HEK293T (cell line): ENCODE results near the gene HHLA2.
"Not testable (repeated sequence)": the region's sequence is repeated elsewhere in the genome, so short reads cannot be mapped to it uniquely, and the experiment has no call there.

Source experiments
- CTCF ChIA-PET: fragments of 350-600 bp; formaldehyde crosslinking; extraction: SDS; loops from one replicate; lab custom pipeline; 2021; ENCODE audit warnings: antibody characterized with exemption, inconsistent platforms; lab: Yijun Ruan, JAX
- POLR2A ChIA-PET: fragments of 350-600 bp; formaldehyde crosslinking; extraction: SDS; loops from one replicate; lab custom pipeline; 2020; ENCODE audit warnings: antibody characterized with exemption, inconsistent platforms; lab: Yijun Ruan, JAX
- DNase-seq: peaks from one replicate; pipeline ENCODE4 v3.0.0; 2012; ENCODE audit warnings: mixed read lengths; ENCODE audit errors: extremely low spot score
- ARNT ChIP-seq: fragments of 450-650 bp; IDR thresholded peaks from 2 replicates; pipeline ENCODE4 v1.6.1; 2017; ENCODE audit warnings: mild to moderate bottlenecking
- BHLHE40 ChIP-seq: fragments of 450-650 bp; IDR thresholded peaks from 2 replicates; pipeline ENCODE4 v1.6.1; 2016; ENCODE audit warnings: mild to moderate bottlenecking, moderate library complexity, borderline replicate concordance
- CTBP1 ChIP-seq: fragments of 450-650 bp; IDR thresholded peaks from 2 replicates; pipeline ENCODE4 v1.6.1; 2016; ENCODE audit warnings: borderline replicate concordance
- ELF4 ChIP-seq: fragments of 450-650 bp; IDR thresholded peaks from 2 replicates; pipeline ENCODE4 v1.6.1; 2017; ENCODE audit warnings: antibody characterized with exemption
- FOXA1 ChIP-seq: fragments of 450-650 bp; IDR thresholded peaks from 2 replicates; pipeline ENCODE4 v1.6.1; 2016; ENCODE audit warnings: mild to moderate bottlenecking
- FOXK2 ChIP-seq: fragments of 450-650 bp; IDR thresholded peaks from 2 replicates; pipeline ENCODE4 v1.6.1; 2016; ENCODE audit warnings: mild to moderate bottlenecking
- FOXM1 ChIP-seq: fragments of 450-650 bp; IDR thresholded peaks from 2 replicates; pipeline ENCODE4 v1.6.1; 2017; ENCODE audit warnings: mild to moderate bottlenecking, borderline replicate concordance
- HDGF ChIP-seq: fragments of 450-650 bp; IDR thresholded peaks from 2 replicates; pipeline ENCODE4 v1.6.1; 2017; ENCODE audit warnings: antibody characterized with exemption, borderline replicate concordance
- L3MBTL2 ChIP-seq: fragments of 450-650 bp; conservative IDR thresholded peaks from 2 replicates; pipeline ENCODE4 v1.6.1; 2016; ENCODE audit warnings: mild to moderate bottlenecking
- LEF1 ChIP-seq: fragments of 450-650 bp; IDR thresholded peaks from 2 replicates; pipeline ENCODE4 v1.6.1; 2017; ENCODE audit warnings: mild to moderate bottlenecking, borderline replicate concordance
- NFRKB ChIP-seq: fragments of 450-650 bp; IDR thresholded peaks from 2 replicates; pipeline ENCODE4 v1.6.1; 2016; ENCODE audit warnings: mild to moderate bottlenecking, moderate library complexity
- SP1 ChIP-seq: fragments of 450-650 bp; IDR thresholded peaks from 2 replicates; pipeline ENCODE4 v1.6.1; 2017
- SUZ12 ChIP-seq: fragments of 450-650 bp; IDR thresholded peaks from 2 replicates; pipeline ENCODE4 v1.6.1; 2016; ENCODE audit warnings: mild to moderate bottlenecking
- TARDBP ChIP-seq: fragments of 450-650 bp; IDR thresholded peaks from 2 replicates; pipeline ENCODE4 v1.6.1; 2016
- ZNF384 ChIP-seq: fragments of 450-650 bp; IDR thresholded peaks from 2 replicates; pipeline ENCODE4 v1.6.1; 2016
- TF ChIP-seq, protein P1 (sequence below): fragments of 450-650 bp; IDR thresholded peaks from 2 replicates; pipeline ENCODE4 v1.6.1; 2016

Gene HHLA2

GRCh38 chr3:108271626-108272025 lies 24.7 kb upstream of the HHLA2 start:
- no peak for TF ChIP-seq TARDBP
- no peak for TF ChIP-seq ZNF384
- TF ChIP-seq ELF4: no peak
- no peak for TF ChIP-seq CTBP1
- TF ChIP-seq NFRKB: no peak
- no peak for TF ChIP-seq BHLHE40
- POLR2A ChIA-PET: no interaction called here
- CTCF ChIA-PET: no interaction called here
- no peak for DNase-seq

GRCh38 chr3:108279066-108279465 lies 17.3 kb upstream of the HHLA2 start:
- CTCF ChIA-PET, DNase-seq, POLR2A ChIA-PET: not testable (repeated sequence)

- ChIA-PET POLR2A (no interaction called here), CTCF (no interaction called here)
- DNase-seq: no peak
- no peak for TF ChIP-seq ZNF384
- TF ChIP-seq ELF4: no peak
- TF ChIP-seq, protein P1, sequence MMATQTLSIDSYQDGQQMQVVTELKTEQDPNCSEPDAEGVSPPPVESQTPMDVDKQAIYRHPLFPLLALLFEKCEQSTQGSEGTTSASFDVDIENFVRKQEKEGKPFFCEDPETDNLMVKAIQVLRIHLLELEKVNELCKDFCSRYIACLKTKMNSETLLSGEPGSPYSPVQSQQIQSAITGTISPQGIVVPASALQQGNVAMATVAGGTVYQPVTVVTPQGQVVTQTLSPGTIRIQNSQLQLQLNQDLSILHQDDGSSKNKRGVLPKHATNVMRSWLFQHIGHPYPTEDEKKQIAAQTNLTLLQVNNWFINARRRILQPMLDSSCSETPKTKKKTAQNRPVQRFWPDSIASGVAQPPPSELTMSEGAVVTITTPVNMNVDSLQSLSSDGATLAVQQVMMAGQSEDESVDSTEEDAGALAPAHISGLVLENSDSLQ: no peak
- TF ChIP-seq CTBP1: no peak
- no peak for TF ChIP-seq TARDBP
- TF ChIP-seq FOXK2: no peak
- no peak for TF ChIP-seq FOXA1
- no peak for TF ChIP-seq HDGF
- TF ChIP-seq NFRKB: no peak
- no peak for TF ChIP-seq SP1
- no peak for TF ChIP-seq ARNT
- no peak for TF ChIP-seq L3MBTL2
- no peak for TF ChIP-seq FOXM1
Observed at GRCh38 chr3:108280476-108280875, 15.9 kb upstream of the HHLA2 start.

- ChIA-PET POLR2A (no interaction called here), CTCF (no interaction called here)
- TF ChIP-seq L3MBTL2 (no peak), ELF4 (no peak), ZNF384 (no peak), LEF1 (no peak)
- DNase-seq: no peak
Observed at GRCh38 chr3:108281670-108282069, 14.7 kb upstream of the HHLA2 start.

- ChIA-PET POLR2A (no interaction called here), CTCF (no interaction called here)
- TF ChIP-seq LEF1 (no peak), SUZ12 (no peak), FOXK2 (no peak)
- no peak for DNase-seq
Observed at GRCh38 chr3:108283006-108283405, 13.3 kb upstream of the HHLA2 start.

DNA sequence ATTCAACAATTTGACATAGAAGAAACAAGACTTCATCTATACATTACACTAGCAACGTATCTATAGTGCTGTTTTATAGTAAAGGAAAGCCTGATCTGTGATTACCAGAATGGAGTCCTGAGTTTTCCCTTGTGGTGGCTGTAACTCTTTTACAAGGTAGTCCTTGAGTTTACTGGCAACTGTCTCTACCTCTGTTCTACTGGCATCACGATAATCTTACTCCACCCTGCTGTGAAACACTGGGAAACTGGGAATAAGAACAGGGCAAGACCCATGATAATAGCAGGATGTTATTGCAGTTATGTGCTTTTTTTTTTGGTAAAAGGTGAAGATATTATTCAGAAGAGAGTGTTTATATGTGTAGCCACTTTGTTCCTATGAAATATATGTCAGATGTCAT lies 12.4 kb upstream of the HHLA2 start:
- POLR2A ChIA-PET: no interaction called here
- TF ChIP-seq FOXM1: no peak
- TF ChIP-seq, protein P1: no peak
- TF ChIP-seq TARDBP: no peak
- TF ChIP-seq NFRKB: no peak
- TF ChIP-seq BHLHE40: no peak
- TF ChIP-seq FOXA1: no peak
- TF ChIP-seq L3MBTL2: no peak
- TF ChIP-seq CTBP1: no peak
- no peak for TF ChIP-seq ZNF384
- TF ChIP-seq LEF1: no peak
- no peak for TF ChIP-seq SUZ12
- TF ChIP-seq ELF4: no peak
- TF ChIP-seq SP1: no peak
- TF ChIP-seq HDGF: no peak
- no peak for TF ChIP-seq FOXK2
- no peak for TF ChIP-seq ARNT
- DNase-seq: no peak
- CTCF ChIA-PET: no interaction called here

DNA sequence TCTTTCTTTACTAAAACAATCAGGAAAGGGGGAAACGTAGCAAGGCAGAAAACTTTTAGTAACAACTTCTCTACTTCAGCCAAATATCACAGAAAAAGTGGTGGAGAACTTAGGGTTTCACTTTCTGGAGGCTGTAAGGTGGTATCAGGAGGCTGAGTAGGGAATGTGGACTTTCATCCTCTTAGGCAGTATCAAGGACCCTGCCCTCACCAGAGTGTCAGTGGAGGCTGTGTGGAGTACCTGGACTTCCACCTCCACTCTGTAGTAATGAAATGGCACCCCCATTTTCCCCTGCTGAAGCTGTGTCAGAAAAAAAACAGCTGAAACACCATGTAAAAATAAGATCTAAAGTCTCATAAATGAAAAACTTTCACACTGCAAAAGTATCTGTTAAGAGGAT lies 11.2 kb upstream of the HHLA2 start:
- no peak for TF ChIP-seq HDGF
- TF ChIP-seq ZNF384: no peak
- TF ChIP-seq ELF4: no peak
- no peak for TF ChIP-seq FOXK2
- no peak for TF ChIP-seq FOXM1
- POLR2A ChIA-PET: no interaction called here
- CTCF ChIA-PET: no interaction called here
- no peak for DNase-seq

DNA sequence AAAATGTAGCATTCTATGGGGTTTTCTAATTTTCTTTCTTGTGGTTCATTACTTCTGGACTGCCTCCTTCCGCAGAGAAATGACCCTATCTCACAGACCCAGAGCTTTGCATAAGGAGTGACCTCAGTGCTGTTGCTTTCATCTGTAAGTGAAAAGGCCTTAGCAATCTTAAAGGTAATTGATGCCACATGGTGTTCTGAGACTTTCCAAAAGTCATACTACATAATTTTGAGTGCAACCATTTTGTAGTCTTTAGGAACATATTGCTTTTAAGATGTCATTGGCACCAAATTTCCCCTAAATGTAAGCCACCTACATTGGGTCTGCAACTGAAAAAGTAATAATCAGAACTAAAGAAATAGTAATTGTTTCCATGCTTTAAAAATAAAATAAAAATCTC lies 9.2 kb upstream of the HHLA2 start:
- ChIA-PET CTCF (no interaction called here), POLR2A (no interaction called here)
- no peak for TF ChIP-seq ARNT
- TF ChIP-seq ELF4: no peak
- TF ChIP-seq FOXK2: no peak
- TF ChIP-seq SP1: no peak
- no peak for TF ChIP-seq LEF1
- TF ChIP-seq CTBP1: no peak
- no peak for TF ChIP-seq BHLHE40
- TF ChIP-seq L3MBTL2: no peak
- TF ChIP-seq HDGF: no peak
- TF ChIP-seq TARDBP: no peak
- TF ChIP-seq, protein P1: no peak
- TF ChIP-seq FOXA1: no peak
- no peak for TF ChIP-seq NFRKB
- no peak for TF ChIP-seq SUZ12
- no peak for TF ChIP-seq ZNF384
- no peak for TF ChIP-seq FOXM1
- no peak for DNase-seq

DNA sequence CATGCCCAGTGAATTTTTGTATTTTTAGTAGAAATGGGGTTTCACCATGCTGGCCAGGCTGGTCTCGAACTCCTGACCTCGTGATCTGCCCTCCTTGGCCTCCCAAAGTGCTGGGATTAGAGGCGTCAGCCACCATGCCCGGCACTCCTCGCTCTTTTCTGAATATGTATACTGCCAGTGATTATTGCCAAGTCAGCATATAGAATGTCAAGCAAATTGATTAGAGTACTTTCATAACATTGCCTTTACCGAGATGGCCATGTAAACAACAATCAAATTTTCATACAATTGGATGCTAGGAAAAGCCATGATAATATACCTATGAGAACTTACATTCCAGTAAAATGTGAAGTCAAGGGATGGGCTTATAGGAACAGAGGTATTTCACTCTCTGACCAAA lies 8.2 kb upstream of the HHLA2 start:
- POLR2A ChIA-PET, CTCF ChIA-PET, DNase-seq: not testable (repeated sequence)
